GM21528 (cell line): ENCODE data around the gene GOLGA7B.

Source experiments
- ATAC-seq: cut with Tn5 transposase; IDR thresholded peaks from one replicate; pipeline ENCODE4 v1.9.1; 2021; ENCODE audit warnings: mild to moderate bottlenecking, moderate library complexity; ENCODE audit not compliant: unreplicated experiment, low FRiP score

The GOLGA7B gene

GRCh38 chr10:97891497-97892167 is 42.0 kb downstream of the GOLGA7B start:
- no peak for ATAC-seq

- ATAC-seq, result no peak
Measured at GRCh38 chr10:97892506-97892905, 42.9 kb downstream of the GOLGA7B start.

- ATAC-seq, result no peak
Measured at GRCh38 chr10:97892939-97893338, 43.3 kb downstream of the GOLGA7B start.

GRCh38 chr10:97894092-97894491 is 44.4 kb downstream of the GOLGA7B start:
- ATAC-seq, result no peak

GRCh38 chr10:97895084-97895483 is 45.4 kb downstream of the GOLGA7B start:
- no peak for ATAC-seq

GRCh38 chr10:97895915-97896314 is 46.3 kb downstream of the GOLGA7B start:
- ATAC-seq, result no peak

GRCh38 chr10:97896756-97897358 is 47.2 kb downstream of the GOLGA7B start:
- ATAC-seq, result no peak

- ATAC-seq, result no peak
Measured at GRCh38 chr10:97898429-97898828, 48.8 kb downstream of the GOLGA7B start.

GRCh38 chr10:97901381-97901780 is 51.7 kb downstream of the GOLGA7B start:
- ATAC-seq, result no peak

GRCh38 chr10:97903128-97904017 is 53.7 kb downstream of the GOLGA7B start:
- ATAC-seq, result no peak

GRCh38 chr10:97904018-97904381 is 54.4 kb downstream of the GOLGA7B start:
- ATAC-seq, result no peak

- no peak for ATAC-seq
Measured at GRCh38 chr10:97904576-97904975, 54.9 kb downstream of the GOLGA7B start.

GRCh38 chr10:97905276-97905675 is 55.6 kb downstream of the GOLGA7B start:
- no peak for ATAC-seq

GRCh38 chr10:97907211-97907610 is 57.6 kb downstream of the GOLGA7B start:
- ATAC-seq, result no peak

- no peak for ATAC-seq
Measured at GRCh38 chr10:97907830-97908229, 58.2 kb downstream of the GOLGA7B start.

- no peak for ATAC-seq
Measured at GRCh38 chr10:97910661-97911060, 61.0 kb downstream of the GOLGA7B start.

GRCh38 chr10:97911217-97911616 is 61.6 kb downstream of the GOLGA7B start:
- no peak for ATAC-seq

- no peak for ATAC-seq
Measured at GRCh38 chr10:97913193-97913592, 63.5 kb downstream of the GOLGA7B start.

GRCh38 chr10:97913614-97914013 is 64.0 kb downstream of the GOLGA7B start:
- ATAC-seq, result no peak

GRCh38 chr10:97914171-97914836 is 64.7 kb downstream of the GOLGA7B start:
- ATAC-seq, result no peak

- ATAC-seq, result no peak
Measured at GRCh38 chr10:97914837-97915211, 65.2 kb downstream of the GOLGA7B start.
